IPS-18c (cell line): ENCODE results near the gene NPBWR2.
A peak's percentile ranks its signal among the peaks of the same experiment; 100 is the strongest.

Experiments
- H3K4me3 ChIP-seq: 2 replicates; pipeline ENCODE4 v1.7.0; 2013; ENCODE audit warnings: low read depth, mild to moderate bottlenecking, low read length, moderate library complexity; ENCODE audit not compliant: insufficient read depth
- H3K9me3 ChIP-seq: one replicate; pipeline ENCODE4 v1.6.1; 2013; ENCODE audit warnings: mild to moderate bottlenecking, low read length, moderate library complexity; ENCODE audit not compliant: control insufficient read depth, insufficient read depth

NPBWR2 gene

DNA sequence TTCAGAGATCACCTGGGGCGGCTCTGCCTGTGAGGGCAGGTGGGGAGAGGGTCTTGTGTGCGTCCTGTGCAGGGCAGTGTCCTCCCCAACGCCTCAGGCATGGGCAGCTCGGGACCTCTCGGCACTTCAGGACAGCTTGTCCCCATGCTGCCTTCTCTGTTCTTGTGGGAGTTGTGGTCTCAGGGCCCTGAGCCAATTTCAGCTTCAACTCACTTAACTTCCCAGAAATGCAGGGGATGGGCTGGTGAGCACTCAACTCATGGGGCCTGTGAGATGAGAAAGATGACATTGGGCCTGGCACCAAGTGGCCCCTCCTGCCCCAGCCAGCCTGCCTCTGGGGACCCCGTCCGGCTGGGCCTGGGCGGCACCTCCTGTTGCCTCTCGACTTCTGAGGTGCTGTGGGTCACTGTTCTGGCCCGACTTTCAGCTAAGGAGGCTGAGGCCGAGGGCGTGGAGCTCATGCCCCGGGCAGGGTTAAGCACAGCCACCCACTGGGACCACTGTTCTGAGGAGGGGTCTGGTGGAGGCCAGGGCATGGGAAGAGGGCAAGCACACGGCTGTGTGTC, 34.8 kb downstream of the NPBWR2 start:
- no peaks in the 10 kb centered on the region for H3K9me3 ChIP-seq
- H3K4me3 ChIP-seq: no peak overlapping the region

DNA sequence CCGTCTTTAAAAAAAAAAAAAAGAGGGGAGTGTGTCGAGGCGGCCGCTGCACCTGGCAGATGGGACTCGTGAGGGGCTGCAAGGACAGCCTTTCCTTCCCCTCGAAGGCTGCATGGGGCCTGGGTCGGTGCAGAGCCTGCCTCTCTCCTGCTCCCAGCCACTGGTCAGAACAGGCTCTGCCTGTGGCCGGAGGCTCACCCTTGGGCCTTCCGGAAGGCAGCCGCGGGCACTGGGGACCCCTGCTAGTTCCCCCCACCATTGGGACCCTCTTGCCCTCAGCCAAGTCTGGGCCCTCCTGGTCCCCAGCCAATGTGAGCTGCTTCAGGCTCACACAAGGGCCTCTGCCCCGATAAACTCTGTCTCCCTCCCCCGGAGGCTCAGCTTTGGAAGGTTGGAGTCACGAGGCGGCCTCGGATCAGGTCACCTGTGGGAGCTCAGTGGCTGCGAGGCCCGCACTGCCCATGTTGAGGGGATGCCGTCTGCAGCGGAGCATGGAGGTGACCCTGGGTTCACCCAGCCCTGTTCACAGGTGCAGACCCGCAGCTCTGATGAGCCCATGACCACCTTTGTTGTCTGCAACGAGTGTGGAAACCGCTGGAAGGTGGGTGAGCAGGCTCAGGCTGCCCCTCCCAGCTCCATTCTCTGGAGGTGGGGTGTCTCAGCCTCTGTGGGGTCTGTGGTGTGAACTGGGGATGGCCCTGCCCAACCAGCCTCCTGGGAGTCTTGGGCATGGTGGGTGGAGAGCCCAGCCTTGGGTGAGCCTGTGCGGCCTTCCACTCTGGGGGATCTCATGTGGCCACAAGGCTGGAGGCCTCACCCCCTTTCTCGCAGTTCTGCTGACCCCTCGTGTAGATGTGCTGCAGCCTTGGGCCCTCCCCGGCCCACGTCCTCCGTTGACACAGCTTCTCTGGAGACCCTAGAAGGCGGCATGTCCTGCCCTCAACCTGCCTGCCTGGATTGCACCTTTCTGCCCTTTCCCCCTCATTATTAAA, 35.7 kb downstream of the NPBWR2 start:
- Histone ChIP-seq H3K9me3 (no peaks in the 10 kb centered on the region), H3K4me3 (no peak overlapping the region)

DNA sequence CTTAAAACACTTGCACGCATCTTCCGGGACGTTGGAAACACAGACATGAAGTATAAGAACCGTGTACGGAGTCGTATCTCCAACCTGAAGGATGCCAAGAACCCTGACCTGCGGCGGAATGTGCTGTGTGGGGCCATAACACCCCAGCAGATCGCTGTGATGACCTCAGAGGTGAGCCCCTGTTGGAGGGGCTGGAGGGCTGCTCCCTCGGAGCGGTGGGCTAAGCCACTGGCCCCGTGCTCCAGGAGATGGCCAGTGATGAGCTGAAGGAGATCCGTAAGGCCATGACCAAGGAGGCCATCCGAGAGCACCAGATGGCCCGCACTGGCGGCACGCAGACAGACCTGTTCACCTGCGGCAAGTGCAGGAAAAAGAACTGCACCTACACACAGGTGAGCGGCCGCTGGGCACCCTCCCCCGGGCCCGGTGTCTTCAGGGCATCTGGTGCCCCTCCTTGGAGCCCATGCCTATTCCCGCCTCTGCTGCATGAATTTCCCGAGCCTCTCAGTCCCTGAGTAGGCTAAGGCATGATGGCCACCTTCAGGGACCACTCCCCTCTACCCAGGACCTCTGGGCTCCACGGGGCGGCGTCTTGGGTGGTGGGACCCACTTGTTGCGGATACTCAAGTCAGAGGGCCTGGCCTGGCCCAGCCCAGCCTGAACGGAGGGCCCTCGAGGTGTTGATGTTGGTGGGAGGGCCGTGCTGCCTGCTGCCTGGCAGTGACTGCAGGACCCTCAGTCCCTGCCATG, 36.9 kb downstream of the NPBWR2 start:
- H3K4me3 ChIP-seq: no peak overlapping the region
- no peaks in the 10 kb centered on the region for H3K9me3 ChIP-seq

DNA sequence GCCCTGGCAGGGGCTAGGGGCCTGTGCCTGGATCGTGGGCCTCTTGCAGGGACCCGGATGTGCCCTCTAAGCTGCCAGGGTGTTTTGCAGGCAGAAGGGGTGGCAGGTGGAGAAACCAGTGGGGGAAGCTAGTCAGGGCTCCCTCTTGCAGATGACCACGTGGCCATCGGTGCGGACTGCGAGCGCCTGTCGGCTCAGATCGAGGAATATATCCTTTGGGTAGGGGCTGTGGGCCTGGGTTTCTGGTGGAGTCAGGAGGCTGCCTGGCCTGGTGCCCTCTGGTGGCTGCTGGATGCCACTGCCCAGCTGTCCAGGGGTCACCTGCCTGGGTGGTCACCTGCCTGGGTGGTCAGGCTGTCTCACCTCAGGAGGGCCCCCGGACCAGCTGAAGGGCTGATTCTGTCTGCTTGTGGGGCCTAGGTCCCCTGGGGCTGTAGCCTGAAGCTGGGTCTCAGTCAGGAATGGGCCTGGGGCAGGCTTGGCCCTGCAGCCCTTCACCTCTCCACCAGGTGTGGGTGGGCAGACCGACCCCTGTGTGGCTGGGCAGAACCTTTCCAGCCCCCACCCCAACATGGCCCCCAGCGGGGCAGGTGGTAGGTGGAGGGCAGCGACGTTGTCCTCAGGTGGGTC, 37.6 kb downstream of the NPBWR2 start:
- Histone ChIP-seq H3K9me3 (no peaks in the 10 kb centered on the region), H3K4me3 (no peak overlapping the region)

DNA sequence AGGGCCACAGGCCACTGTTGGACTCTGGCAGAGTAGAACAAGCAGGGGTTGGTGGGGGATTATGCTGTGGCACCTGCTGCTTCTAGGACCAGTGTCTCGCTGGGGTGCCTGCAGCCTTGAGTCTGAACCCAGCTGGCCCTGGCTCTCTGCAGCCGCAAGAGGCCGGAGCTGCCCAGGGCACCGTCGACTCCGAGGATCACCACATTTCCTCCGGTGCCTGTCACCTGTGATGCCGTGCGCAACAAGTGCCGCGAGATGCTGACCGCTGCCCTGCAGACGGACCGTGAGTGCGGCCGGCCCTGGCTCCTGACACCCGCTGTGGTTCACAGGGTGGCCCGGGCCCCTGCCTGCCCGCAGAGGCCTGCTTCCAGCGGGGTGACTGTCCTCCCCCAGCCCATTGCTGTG, 38.2 kb downstream of the NPBWR2 start:
- H3K9me3 ChIP-seq: no peaks in the 10 kb centered on the region
- H3K4me3 ChIP-seq: no peak overlapping the region

DNA sequence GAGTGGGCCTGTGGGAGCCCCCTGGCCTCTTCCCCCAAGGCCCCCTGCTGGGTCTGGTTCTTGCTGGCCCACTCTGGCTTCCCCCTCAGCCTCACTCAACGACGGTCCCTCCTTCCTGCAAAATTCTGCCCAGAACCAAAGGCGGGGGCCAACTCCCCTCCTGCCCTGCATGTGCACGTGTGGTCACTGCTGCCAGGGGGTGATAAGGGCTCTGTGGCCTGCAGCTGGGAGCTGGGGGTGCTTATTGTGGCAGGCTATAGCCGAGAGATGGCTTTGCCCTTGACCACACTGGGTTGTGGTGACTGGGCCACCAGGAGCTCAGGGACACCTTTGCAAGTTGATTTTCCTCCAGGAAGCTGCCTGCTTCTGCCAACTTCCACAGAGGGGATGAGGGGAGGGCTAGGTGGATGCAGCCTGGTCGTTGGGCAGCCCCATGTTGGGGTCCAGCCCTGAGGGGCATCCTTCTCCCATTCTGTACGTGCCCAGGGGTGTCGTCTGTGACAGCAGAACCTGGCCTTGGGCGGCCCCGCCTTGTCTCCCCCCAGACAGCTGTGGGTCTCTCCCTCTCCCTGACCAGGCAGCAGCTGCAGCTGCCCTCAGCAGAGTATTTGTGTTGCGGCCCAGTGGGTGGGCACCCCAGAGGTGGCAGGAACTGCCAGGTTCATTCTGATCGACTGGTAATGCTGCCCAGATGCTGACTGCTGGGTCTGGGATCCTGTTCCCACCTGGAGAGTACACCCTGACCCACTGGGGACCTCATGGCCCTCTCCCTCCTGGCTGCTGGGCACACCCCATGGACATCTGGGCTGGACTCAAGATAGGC, 38.8 kb downstream of the NPBWR2 start:
- Histone ChIP-seq H3K9me3 (no peaks in the 10 kb centered on the region), H3K4me3 (no peak overlapping the region)

DNA sequence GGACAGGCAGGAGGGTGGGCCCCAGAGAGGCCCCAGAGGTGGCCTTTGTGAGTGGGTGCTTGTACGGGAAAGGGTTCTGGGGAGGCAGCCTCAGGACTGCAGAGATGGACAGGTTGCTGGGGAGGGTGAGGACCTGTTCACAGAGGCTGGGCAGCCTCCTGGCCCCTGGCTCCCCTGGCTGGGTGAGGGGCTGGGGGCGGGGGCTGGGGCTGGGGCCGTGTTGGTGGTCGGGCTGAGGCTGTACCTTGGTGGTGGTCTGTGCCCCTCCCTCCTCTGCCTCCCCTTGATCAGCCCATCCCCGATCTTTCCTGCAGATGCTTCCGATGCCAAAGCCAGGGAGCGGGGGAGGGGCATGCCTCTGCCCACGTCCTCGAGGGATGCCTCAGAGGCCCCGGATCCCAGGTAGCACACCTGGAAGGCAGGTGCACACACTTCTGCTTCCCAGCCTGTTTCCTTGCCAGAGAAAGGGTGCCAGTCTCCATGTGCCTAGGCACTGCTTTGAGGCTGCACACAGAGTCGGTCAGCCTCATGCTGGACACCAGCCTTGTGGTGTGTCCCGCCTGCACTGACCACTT, 39.5 kb downstream of the NPBWR2 start:
- Histone ChIP-seq H3K9me3 (no peaks in the 10 kb centered on the region), H3K4me3 (no peak overlapping the region)

DNA sequence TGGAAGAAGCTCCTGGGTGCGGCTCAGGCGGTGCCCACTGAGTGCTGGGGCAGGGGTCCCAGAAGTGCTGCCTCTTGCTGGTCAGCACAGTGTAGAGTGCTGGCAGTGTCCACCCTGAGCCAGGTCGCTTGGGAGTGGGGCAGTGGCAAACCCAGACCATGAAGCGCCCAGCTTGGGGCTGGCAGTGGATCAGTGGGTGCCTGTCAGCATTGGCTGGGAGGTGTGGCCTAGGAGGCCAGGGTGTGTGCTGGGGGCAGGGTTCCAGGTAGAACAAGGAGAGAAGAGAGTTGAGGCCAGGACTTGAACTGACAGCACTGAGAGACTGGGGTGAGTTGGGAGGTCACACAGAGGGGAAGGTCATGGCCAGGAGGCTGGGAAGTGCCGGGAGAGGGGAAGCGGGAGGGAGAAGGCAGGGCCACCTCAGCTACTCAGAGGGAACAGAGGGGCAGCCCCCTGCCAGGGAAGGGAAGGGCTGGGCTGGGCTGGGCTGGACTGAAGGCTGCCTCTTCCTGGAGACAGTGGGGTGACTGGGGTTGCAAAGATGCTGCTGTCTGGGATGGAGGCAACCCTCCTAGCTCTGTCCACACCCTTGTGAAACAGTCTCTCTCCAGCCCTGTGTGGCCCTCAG, 40.2 kb downstream of the NPBWR2 start:
- no peaks in the 10 kb centered on the region for H3K9me3 ChIP-seq
- no peak overlapping the region for H3K4me3 ChIP-seq

DNA sequence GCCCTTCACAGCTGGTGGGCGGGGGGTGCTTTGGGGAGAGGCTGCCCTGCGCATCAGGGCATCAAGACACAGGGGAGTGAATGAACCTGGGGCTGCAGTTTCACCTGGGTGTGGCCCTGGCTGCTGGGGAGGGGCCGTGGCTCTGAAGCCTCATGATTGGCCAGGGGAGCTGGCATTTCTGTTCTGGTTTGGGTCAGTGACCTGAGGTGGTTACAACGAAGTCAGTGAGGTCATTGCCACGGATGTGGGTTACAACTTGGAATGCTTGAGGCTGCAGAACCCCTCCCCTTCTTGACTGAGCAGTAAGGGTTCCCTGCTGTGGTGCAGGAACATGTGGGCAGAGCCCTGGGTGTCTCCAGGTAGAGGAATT, 41.4 kb downstream of the NPBWR2 start:
- H3K4me3 ChIP-seq: no peak overlapping the region

DNA sequence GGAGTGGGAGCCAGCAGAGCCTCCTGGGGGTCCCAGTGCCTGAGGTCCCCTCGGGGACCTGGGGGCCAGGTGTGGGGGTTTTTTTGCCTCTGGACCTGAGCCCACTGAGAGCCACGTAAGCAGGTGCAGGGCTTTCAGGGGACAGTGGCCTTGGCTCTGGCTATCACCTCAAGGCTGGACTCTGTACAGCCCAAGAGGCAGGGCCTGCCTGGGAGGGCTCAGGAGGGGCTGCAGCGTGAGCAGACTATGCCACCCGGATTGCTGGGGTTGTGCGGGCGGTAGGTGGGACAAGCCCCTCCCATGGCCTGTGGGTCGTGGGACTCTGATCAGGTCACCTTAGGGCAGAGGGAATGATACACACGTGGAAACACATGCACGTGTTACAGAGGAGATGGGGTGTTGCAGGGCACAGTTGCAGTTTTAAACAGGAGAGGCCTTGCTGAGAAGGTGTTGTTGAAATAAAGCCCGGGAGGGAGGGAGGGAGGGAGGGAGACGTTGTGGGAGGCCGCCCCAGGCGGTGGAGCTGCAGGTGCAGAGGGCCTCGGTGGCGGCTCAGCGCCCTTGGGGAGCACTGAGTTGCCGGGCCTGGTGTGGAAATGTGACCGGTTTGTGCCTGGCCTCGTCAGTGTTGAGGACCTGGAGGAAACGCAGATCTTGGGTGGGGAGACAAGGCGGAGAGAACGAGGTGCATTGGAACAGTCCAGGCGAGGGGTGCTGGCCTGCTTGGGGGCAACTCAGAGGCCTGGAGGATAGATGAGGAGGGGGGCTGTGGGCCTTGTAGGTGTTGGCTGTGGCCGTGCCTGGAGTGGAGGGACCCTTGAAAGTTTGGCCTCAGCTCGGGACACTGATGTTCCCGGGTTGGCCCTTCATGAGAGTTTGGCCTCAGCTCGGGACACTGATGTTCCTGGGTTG, 42.0 kb downstream of the NPBWR2 start:
- no peaks in the 10 kb centered on the region for H3K9me3 ChIP-seq
- H3K4me3 ChIP-seq: no peak overlapping the region

More for the DNA sequence above, 41.4 kb downstream of the NPBWR2 start:
- H3K9me3 ChIP-seq: no peaks in the 10 kb centered on the region

DNA sequence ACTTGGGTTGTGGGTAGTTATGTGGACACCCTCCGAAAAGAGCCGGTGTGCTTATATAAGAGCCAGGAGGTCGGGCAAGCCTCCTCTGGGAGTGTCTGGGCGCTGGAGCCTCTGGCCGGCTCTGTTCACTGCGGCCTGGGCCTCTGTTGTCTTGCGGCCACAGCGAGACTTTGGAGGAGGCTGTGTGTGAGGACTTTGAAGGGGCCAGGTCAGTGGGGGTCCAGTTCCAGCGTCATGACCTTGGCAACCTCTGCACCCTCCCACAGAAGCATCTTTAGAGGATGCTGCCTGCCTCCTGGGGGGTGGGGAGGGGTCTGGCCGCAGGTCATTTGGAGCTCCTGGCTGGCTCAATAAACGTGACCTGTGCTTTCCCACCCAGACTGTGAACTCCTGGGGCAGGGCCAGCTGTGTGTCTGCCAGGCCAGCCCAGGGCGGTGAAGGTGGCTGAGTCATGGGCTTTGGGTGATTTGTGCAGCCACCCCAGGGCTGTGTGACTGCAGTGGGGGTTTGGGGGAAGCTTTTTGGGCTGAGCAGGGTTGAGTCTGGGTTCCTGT, 43.1 kb downstream of the NPBWR2 start:
- H3K9me3 ChIP-seq: no peaks in the 10 kb centered on the region
- H3K4me3 ChIP-seq: no peak overlapping the region

DNA sequence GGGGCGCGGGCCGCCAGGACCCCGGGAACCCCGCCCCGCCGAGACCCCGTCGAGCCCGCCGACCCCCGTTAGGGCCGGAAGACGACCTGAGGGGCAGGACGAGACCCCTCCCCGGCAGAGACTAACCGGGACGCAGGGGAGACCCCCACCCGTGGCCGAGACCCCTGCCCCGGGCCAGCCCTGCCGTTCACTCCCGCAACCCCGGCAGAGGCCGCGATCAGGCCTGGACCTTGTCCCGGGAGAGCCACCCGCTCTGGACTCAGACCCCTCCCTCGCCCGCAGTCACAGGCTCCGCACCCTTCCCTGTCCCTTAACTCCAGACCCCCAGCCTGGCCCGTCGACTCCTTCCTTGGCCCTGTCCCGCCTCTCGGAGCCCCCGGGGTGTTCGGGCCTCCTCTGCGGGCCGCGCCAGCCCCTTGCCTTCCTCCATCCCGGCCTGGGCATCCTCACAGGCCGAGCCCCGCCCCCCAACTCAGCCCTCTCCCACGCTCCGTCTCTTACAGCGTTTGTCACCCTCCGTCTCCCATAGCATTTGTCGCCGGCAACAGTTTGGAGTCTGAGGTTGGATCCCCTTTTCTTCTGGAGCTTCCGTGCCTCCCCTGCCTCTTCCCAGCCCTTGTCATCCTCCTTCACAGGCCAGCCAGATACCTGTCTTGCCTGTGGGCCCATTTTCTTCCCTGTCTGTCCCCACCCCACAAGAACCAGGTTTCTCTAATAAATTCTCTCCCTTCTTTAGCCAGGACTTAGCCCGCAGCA, 43.8 kb downstream of the NPBWR2 start:
- Histone ChIP-seq H3K9me3 (no peaks in the 10 kb centered on the region), H3K4me3 (peak overlapping the region; percentile 85)

DNA sequence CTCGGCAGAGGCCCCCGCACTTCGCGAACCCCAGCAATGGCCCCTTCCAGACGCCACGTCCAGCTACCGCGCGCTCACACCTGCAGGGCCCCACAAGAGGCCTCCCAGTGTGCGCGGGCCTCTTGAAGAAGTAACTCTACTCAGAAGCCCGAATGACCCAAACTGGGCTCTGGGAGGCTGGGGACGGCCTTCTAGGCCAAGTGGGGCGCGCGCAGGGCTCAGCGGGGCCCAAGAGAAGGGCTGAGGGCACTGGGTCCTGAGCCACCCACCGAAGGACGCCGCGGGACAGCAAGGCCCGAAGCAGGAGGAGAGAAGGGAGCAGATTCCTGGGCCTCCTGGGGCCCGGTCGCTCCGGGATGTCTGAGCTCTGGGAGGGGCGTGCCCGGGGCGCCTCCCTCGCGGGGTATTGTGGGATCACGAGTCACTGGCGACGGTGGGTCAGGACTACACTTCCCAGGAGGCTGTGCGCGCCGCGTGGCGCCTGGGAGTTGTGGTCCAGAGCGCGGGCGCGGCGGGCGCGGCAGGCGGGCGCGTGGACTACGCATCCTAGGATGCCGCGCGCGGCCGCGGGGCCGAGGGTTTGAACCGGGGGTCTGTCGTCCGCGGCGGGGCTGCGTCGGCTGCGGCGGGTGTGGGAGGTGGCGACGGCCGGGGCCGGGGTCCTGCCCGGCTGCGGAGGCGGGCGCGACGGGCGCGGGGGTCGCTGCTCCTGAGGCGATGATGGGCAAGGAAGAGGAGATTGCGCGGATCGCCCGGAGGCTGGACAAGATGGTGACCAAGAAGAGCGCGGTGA, 44.6 kb downstream of the NPBWR2 start, which contains the start of gene TCEA2:
TSS of gene TCEA2 (plus strand) at position 603 of the 793 bp plus-strand sequence. CDS start at position 718, 115 bp downstream.
- Histone ChIP-seq H3K4me3 (peak within 1 kb of the TSS; percentile 85), H3K9me3 (no peaks in the 10 kb centered on the region)

DNA sequence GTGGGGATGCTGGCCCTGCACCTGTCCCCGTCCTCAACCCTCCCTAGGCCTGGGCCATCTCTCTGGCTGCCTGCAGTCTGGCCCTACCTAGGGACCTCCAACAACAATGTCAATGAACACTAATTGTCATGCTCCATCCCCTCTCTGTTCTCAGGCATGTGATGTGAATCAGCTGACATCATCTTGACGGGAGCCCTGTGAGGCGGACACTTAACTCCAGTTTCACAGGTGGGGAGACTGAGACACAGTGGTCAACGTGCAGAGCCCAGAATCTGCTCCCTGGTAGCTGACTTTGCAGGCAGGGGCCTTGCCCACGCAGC, 45.1 kb downstream of the NPBWR2 start:
- peak overlapping the region; percentile 85 for H3K4me3 ChIP-seq

More for the DNA sequence above, 45.1 kb downstream of the NPBWR2 start:
- no peaks in the 10 kb centered on the region for H3K9me3 ChIP-seq
